Pancreas (tissue), 10 donors: Measurements from ENCODE around the gene HBP1. TPM values are rescaled to one million over a fixed set of nuclear protein-coding genes. Genes with fewer than 3 reads are reported as not detected.
"Not testable (repeated sequence)": the region's sequence is repeated elsewhere in the genome, so short reads cannot be mapped to it uniquely, and the experiment has no call there.

Source experiments
- ATAC-seq, 4 donors: fragments of 200-7000 bp; cut with Tn5 transposase; one replicate each; pipeline versions ENCODE4 v1.8.0 to v1.9.1; 2020; ENCODE audit warnings: mild to moderate bottlenecking in 4 of 4, moderate library complexity in 4 of 4
- DNase-seq, 6 donors: peaks; one replicate each; pipeline ENCODE4 v3.0.0-alpha.2; 2020
- FAIRE-seq: peaks from 2 replicates; lab custom pipeline; 2012; peaks lifted over from hg19 to GRCh38; lab: Jason Lieb, UNC
- H3K27ac ChIP-seq, 4 donors: fragments of 200-600 bp; sonication (generic); 1 replicate in 3 of 4; 2 replicates in 1 of 4; pipeline versions ENCODE4 v1.5.0 to v1.8.0; 2020
- H3K27me3 ChIP-seq, 4 donors: fragments of 200-600 bp; one replicate each; pipeline ENCODE4 v1.8.0; 2021
- H3K36me3 ChIP-seq, 3 donors: fragments of 200-600 bp; sonication (generic) in 1 of 3; one replicate each; pipeline versions ENCODE4 v1.5.0 to v1.8.0; 2020 to 2021
- H3K4me1 ChIP-seq, 3 donors: fragments of 200-600 bp; one replicate each; pipeline ENCODE4 v1.8.0; 2021
- H3K4me3 ChIP-seq, 4 donors: fragments of 200-600 bp; sonication (generic) in 2 of 4; one replicate each; pipeline versions ENCODE4 v1.5.0 to v1.8.0; 2020 to 2021
- H3K9me3 ChIP-seq, 4 donors: fragments of 200-600 bp; one replicate each; pipeline ENCODE4 v1.8.0; 2021
- WGBS, 2 donors: extraction: QIAGEN DNeasy Blood & Tissue Kit; methylation state at CpG; one replicate each; pipeline ENCODE4 v1.1.7; 2013; 5-methylcytosine and 5-hydroxymethylcytosine counted together
- intact Hi-C, 3 donors: fragments of 100-400 bp; cut with DNase I; formaldehyde crosslinking; loops; one replicate each; pipeline versions ENCODE4 v1.11.1 to v1.14.2; 2022
- polyA plus RNA-seq, 2 donors: library from polyadenylated mRNA; stranded (reverse); fragments of 200-250 nt; gene quantifications; one replicate each; pipeline ENCODE4 v1.2.3, GENCODE V29; 2013
- total RNA-seq, 6 donors: library from RNA; stranded (reverse); fragmentation: NEBNext Ultra II Directional in 4 of 6; extraction: Animal tissue kit (Norgen Biotek cat#: 25700) in 4 of 6; gene quantifications; one replicate each; pipeline versions ENCODE4 v1.2.1 to v1.2.4, GENCODE V29; 2021 to 2023
- TF ChIP-seq, protein P1 (sequence below), 4 donors: fragments of 200-600 bp; sonication (generic) in 3 of 4; IDR thresholded peaks; one replicate each; pipeline versions ENCODE4 v1.5.0 to v1.8.0; 2021; ENCODE audit warnings: antibody characterized with exemption in 4 of 4
- donor health status: healthy with polysubstance abuse.
- donor health status: DM: no; HTN: no; CAD: no; lungs with moderate emphysema.
- donor health status: DM: no; HTN: no; CAD: no.
- donor health status: control.
- donor health status: control.
- donor health status: Bipolar disorder and iron deficiency.
- donor health status: DM: yes; HTN: yes; CAD: no.
- donor health status: DM: no; HTN: no; CAD: no.
- donor health status: DM: no; HTN: no; CAD: no.
- donor health status: DM: yes; HTN: yes; CAD: no.

The HBP1 gene
- total and polyA plus RNA-seq, 8 donors = 13.3 to 50.4 (median 27.6) TPM

DNA sequence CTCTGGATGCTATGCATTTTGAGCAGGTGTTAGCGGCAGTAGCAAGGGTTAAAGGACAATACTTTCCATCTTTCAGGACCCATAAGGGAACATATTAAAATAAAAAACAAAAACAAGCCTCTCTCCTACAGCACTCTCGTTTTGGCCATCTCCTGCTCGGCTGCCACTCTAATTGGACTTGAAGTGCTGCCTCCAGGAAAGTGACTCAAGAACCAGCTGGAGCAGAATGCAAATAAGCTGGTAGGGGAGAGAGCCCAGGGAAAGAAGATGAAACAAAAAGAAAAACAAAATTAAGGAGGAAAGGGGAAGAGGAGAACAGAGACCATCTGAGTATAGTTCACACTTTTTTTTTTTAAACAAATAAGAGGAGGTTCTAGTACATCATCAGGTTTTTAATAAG, 65.6 kb downstream of the HBP1 start:
- no peak for FAIRE-seq

DNA sequence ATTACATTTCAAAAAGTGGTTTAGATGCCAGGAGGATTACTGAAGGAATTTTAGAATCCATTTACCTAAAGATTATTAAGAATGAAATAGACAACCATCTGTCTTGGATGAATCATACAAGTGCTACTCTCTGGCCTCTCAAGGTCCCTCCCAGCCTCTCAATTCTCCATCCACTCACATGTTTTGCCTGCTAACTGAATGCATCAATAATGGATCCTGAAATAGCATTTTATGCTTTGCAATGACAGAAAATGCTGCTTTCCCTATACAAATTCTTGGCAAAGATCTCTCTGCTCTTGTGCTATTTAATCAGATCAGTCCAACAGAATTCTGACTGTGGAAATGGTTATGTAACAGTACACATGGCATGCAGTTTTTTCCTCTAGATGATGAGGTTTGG, 68.1 kb downstream of the HBP1 start:
- H3K27me3 ChIP-seq = no peaks in the 10 kb centered on the region
- FAIRE-seq (no peak), ATAC-seq (no peak), DNase-seq (no peak)
- TF ChIP-seq, protein P1, sequence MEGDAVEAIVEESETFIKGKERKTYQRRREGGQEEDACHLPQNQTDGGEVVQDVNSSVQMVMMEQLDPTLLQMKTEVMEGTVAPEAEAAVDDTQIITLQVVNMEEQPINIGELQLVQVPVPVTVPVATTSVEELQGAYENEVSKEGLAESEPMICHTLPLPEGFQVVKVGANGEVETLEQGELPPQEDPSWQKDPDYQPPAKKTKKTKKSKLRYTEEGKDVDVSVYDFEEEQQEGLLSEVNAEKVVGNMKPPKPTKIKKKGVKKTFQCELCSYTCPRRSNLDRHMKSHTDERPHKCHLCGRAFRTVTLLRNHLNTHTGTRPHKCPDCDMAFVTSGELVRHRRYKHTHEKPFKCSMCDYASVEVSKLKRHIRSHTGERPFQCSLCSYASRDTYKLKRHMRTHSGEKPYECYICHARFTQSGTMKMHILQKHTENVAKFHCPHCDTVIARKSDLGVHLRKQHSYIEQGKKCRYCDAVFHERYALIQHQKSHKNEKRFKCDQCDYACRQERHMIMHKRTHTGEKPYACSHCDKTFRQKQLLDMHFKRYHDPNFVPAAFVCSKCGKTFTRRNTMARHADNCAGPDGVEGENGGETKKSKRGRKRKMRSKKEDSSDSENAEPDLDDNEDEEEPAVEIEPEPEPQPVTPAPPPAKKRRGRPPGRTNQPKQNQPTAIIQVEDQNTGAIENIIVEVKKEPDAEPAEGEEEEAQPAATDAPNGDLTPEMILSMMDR (IDR thresholded peaks at IDR 0.05) = no peak
- H3K27ac ChIP-seq = no peak overlapping the region
- intact Hi-C loops = no loop called here
- no peak overlapping the region for H3K4me3 ChIP-seq
- H3K36me3 ChIP-seq = no peaks in the 10 kb centered on the region
- no peaks in the 10 kb centered on the region for H3K4me1 ChIP-seq
- no peaks in the 10 kb centered on the region for H3K9me3 ChIP-seq

More for the DNA sequence above, 65.6 kb downstream of the HBP1 start:
- Histone ChIP-seq H3K27ac (no peak overlapping the region), H3K4me3 (no peak overlapping the region), H3K4me1 (no peaks in the 10 kb centered on the region), H3K27me3 (no peaks in the 10 kb centered on the region), H3K9me3 (no peaks in the 10 kb centered on the region), H3K36me3 (no peaks in the 10 kb centered on the region)
- intact Hi-C loops = no loop called here
- 85 to 87% methylated on average over 3 of the region's 3 CpGs for WGBS, 2 donors
- DNase-seq = no peak
- TF ChIP-seq, protein P1 (IDR thresholded peaks at IDR 0.05) = no peak
- no peak for ATAC-seq

- TF ChIP-seq, protein P1 (IDR thresholded peaks at IDR 0.05) = no peak
- WGBS, 2 donors = 94 to 96% methylated on average over 4 of the region's 4 CpGs
- no peak for DNase-seq
Measured at GRCh38 chr7:107237451-107237850, 68.6 kb downstream of the HBP1 start.

DNA sequence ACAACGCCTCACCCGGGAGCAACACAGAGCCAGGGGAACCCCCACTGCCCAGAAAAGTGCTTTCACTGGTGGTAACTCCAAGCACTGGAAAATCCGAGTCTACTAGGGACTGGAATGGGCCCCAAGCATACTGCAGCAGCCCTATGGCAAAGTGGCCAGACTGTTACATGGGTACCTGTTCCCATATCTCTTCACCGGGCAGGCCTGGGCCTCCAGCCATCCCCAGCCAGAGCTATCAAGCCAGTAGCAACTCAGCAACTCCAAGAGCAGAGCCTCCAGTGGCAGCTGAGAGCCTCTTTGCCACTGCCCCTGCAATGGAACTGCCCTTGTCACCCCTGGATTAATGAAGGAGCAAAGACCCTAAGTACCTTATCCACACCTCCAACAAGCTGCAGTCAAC, 73.5 kb downstream of the HBP1 start:
- intact Hi-C loops = no loop called here
- ATAC-seq (no peak), DNase-seq (no peak), FAIRE-seq (no peak)
- Histone ChIP-seq H3K4me3 (no peak overlapping the region), H3K9me3 (no peaks in the 10 kb centered on the region), H3K27ac (no peak overlapping the region), H3K4me1 (no peaks in the 10 kb centered on the region), H3K27me3 (no peaks in the 10 kb centered on the region), H3K36me3 (no peaks in the 10 kb centered on the region)
- 98 to 100% methylated on average over 4 of the region's 4 CpGs for WGBS, 2 donors
- TF ChIP-seq, protein P1 (IDR thresholded peaks at IDR 0.05) = no peak

More at GRCh38 chr7:107237451-107237850, 68.6 kb downstream of the HBP1 start:
- H3K9me3 ChIP-seq = no peaks in the 10 kb centered on the region
- ATAC-seq = no peak
- intact Hi-C loops = no loop called here
- H3K4me1 ChIP-seq = no peaks in the 10 kb centered on the region
- FAIRE-seq = no peak
- no peaks in the 10 kb centered on the region for H3K36me3 ChIP-seq
- H3K4me3 ChIP-seq = no peak overlapping the region
- no peak overlapping the region for H3K27ac ChIP-seq
- H3K27me3 ChIP-seq = no peaks in the 10 kb centered on the region

DNA sequence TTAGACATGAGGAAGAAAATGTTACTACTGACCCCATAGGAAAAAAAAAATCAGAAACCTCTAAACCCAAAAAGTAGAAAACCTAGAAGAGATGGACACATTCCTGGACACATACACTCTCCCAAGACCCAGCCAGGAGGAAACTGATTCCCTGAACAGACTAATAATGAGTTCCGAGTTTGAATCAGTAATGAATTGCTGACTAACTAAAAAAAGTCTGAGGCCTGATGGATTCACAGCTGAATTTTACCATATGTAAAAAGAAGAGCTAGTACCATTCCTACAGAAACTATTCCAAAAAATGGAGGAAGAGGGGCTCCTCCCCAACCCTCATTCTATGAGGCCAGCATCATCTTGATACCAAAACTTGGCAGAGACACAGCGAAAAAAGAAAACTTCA, 75.8 kb downstream of the HBP1 start:
- DNase-seq = no peak
- Histone ChIP-seq H3K4me3 (no peak overlapping the region), H3K36me3 (no peaks in the 10 kb centered on the region), H3K9me3 (no peaks in the 10 kb centered on the region), H3K4me1 (no peaks in the 10 kb centered on the region), H3K27ac (no peak overlapping the region), H3K27me3 (no peaks in the 10 kb centered on the region)
- ATAC-seq = no peak
- no peak for FAIRE-seq
- intact Hi-C loops = no loop called here
- WGBS, 2 donors = 96 to 100% methylated on average over 2 of the region's 2 CpGs
- TF ChIP-seq, protein P1 (IDR thresholded peaks at IDR 0.05) = no peak

DNA sequence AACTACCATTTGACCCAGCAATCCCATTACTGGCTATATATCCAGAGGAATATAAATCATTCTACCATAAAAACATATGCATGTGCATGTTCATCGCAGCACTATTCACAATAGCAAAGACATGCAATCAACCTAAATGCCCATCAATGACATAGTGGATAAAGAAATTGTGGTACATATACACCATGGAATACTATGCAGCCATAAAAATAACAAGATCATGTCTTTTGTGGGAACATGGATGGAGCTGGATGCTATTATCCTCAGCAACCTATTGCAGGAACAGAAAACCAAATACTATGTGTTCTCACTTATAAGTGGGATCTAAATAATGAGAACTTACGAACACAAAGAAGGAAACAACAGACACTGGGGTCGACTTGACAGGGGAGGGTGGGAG, 78.0 kb downstream of the HBP1 start:
- H3K4me1 ChIP-seq, H3K4me3 ChIP-seq, H3K27me3 ChIP-seq, ATAC-seq, H3K9me3 ChIP-seq, DNase-seq, FAIRE-seq, H3K36me3 ChIP-seq, intact Hi-C loops, H3K27ac ChIP-seq: not testable (repeated sequence)
- WGBS, 2 donors = 97 to 98% methylated on average over 3 of the region's 3 CpGs
